K562 (cell line): ENCODE results near the gene TOX2.

Experiments
- HDAC6 ChIP-seq: IDR thresholded peaks from 2 replicates; pipeline ENCODE4 v1.6.1; 2012; ENCODE audit warnings: low read depth, mild to moderate bottlenecking, control low read depth, inconsistent platforms, low read length, moderate library complexity
- MXI1 ChIP-seq: IDR thresholded peaks from 2 replicates; pipeline ENCODE4 v1.6.1; 2011; ENCODE audit warnings: low read depth, mild to moderate bottlenecking, improper control_type of control experiment, low read length
- POLR2AphosphoS5 ChIP-seq: IDR thresholded peaks from 2 replicates; pipeline ENCODE4 v1.6.1; 2011; ENCODE audit warnings: mild to moderate bottlenecking, low read depth, low read length, moderate library complexity; ENCODE audit not compliant: control insufficient read depth, insufficient read depth
- PTBP1 ChIP-seq: fragments of 200-400 bp; formaldehyde crosslinking; IDR thresholded peaks from 2 replicates; pipeline ENCODE4 v1.6.1; 2017; ENCODE audit warnings: low read depth, low read length
- SOX6 ChIP-seq: fragments of 450-650 bp; IDR thresholded peaks from 2 replicates; pipeline ENCODE4 v1.6.1; 2014; ENCODE audit warnings: mild to moderate bottlenecking
- ZFP1 ChIP-seq: fragments of 450-650 bp; formaldehyde crosslinking; IDR thresholded peaks from 2 replicates; pipeline ENCODE4 v1.4.0; 2020; ENCODE audit warnings: mild to moderate bottlenecking, mixed read lengths
- ZNF121 ChIP-seq: sonication (generic); formaldehyde crosslinking; conservative IDR thresholded peaks from 2 replicates; pipeline ENCODE4 v1.8.0; 2022; ENCODE audit warnings: missing genetic modification reagents
- TF ChIP-seq, protein P1 (sequence below): sonication (generic); formaldehyde crosslinking; IDR thresholded peaks from 2 replicates; pipeline ENCODE4 v1.5.0; 2020; ENCODE audit warnings: missing genetic modification reagents
- TF ChIP-seq, protein P2 (sequence below): IDR thresholded peaks from 3 replicates; pipeline ENCODE4 v1.6.1; 2011; ENCODE audit warnings: borderline replicate concordance, mild to moderate bottlenecking, moderate library complexity; ENCODE audit not compliant: insufficient read length; ENCODE audit errors: extremely low read depth

DNA sequence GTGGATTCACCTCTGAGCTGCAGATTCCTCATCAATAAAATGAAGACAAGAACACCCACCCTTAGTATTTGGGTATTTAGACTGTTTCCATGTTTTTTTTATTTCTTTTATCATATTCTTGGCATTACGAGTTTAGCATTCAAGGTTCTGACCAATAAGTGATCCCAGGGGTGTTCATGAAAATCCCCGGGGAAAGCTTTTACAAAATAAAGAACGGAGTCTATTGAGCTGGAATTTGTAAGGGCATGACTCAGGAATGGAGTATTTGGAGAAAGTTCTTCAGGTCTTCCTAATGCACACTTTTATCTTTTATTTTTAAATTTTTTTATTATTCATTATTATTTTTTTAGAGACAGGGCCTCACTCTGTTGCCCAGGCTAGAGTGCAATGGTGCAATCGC is 19.4 kb upstream of the TOX2 start:
- TF ChIP-seq, protein P1, sequence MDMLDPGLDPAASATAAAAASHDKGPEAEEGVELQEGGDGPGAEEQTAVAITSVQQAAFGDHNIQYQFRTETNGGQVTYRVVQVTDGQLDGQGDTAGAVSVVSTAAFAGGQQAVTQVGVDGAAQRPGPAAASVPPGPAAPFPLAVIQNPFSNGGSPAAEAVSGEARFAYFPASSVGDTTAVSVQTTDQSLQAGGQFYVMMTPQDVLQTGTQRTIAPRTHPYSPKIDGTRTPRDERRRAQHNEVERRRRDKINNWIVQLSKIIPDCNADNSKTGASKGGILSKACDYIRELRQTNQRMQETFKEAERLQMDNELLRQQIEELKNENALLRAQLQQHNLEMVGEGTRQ (CRISPR knock-in tag), result no peak
- TF ChIP-seq, protein P2, sequence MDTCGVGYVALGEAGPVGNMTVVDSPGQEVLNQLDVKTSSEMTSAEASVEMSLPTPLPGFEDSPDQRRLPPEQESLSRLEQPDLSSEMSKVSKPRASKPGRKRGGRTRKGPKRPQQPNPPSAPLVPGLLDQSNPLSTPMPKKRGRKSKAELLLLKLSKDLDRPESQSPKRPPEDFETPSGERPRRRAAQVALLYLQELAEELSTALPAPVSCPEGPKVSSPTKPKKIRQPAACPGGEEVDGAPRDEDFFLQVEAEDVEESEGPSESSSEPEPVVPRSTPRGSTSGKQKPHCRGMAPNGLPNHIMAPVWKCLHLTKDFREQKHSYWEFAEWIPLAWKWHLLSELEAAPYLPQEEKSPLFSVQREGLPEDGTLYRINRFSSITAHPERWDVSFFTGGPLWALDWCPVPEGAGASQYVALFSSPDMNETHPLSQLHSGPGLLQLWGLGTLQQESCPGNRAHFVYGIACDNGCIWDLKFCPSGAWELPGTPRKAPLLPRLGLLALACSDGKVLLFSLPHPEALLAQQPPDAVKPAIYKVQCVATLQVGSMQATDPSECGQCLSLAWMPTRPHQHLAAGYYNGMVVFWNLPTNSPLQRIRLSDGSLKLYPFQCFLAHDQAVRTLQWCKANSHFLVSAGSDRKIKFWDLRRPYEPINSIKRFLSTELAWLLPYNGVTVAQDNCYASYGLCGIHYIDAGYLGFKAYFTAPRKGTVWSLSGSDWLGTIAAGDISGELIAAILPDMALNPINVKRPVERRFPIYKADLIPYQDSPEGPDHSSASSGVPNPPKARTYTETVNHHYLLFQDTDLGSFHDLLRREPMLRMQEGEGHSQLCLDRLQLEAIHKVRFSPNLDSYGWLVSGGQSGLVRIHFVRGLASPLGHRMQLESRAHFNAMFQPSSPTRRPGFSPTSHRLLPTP, result no peak
- TF ChIP-seq ZFP1 (CRISPR knock-in tag), result no peak
- no peak for TF ChIP-seq HDAC6
- TF ChIP-seq ZNF121, result no peak
- TF ChIP-seq PTBP1, result no peak
- TF ChIP-seq SOX6, result no peak
- TF ChIP-seq POLR2AphosphoS5, result no peak
- no peak for TF ChIP-seq MXI1
